ENCODE results near the gene FBXL20. TPM values are rescaled to one million over a fixed set of nuclear protein-coding genes. Genes with fewer than 3 reads are reported as not detected.
A peak's percentile ranks its signal among the peaks of the same experiment; 100 is the strongest.

The FBXL20 gene
- polyA plus RNA-seq, 1 of the 3 experiments (the other 2 are of a cell fraction) = 2.2 TPM

DNA sequence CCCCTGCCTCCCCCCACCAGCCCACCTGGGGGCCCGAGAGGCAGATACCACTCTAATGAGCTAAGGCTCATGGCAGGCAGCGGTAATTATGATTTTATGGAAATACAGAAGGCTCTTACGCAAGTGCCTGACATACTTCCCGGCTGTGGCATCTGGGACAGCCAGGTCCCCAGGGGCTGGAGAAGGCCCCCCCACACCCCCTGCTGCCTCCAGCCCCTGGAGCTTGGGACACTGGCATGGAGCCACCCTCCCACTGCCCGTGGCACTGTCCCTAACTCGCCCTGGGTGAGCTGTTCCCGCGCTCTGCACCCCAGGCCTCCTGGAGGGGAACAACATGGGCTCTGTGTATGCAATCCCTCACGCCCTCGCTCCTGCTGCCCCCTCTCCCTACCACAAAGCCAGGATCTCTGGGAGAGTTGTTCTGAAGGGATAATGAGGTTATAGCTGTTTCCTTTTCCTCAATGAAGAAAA lies 170.3 kb downstream of the FBXL20 start:
- Histone ChIP-seq H3K9me3 (no peaks in the 10 kb centered on the region), H3K4me1 (ENCODE audit: control insufficient read depth in 1 of 2, insufficient read depth in 2 of 2, low read depth in 1 of 2, low read length in 1 of 2) (peaks cover 8 to 18% of the 10 kb centered on the region in 2 experiments; a peak in 2 of 4 replicates), H3K79me2 (ENCODE audit: insufficient read depth) (no peaks in the 10 kb centered on the region), H3K27ac (ENCODE audit: low read depth in 2 of 2, low read length in 1 of 2) (no peak overlapping the region; a peak in 1 of 4 replicates), H2AFZ (ENCODE audit: low read depth) (no peak overlapping the region), H3K4me2 (0 out of 2 replicates have a peak overlapping the region, but pooled peaks have one; percentile 0), H3K9ac (no peak overlapping the region), H3K4me3 (ENCODE audit: low read depth in 2 of 2, low read length in 1 of 2) (no peak overlapping the region), H3F3A (replicated peaks; ENCODE audit: insufficient read depth) (no peaks in the 10 kb centered on the region), H3K27me3 (ENCODE audit: insufficient read depth) (no peaks in the 10 kb centered on the region), H3K36me3 (replicated peaks in 1 of 2; ENCODE audit: control insufficient read depth in 1 of 2, insufficient read depth in 2 of 2, low read length in 1 of 2) (no peaks in the 10 kb centered on the region), H4K20me1 (ENCODE audit: insufficient read depth) (no peaks in the 10 kb centered on the region), H3K9me2 (no peaks in the 10 kb centered on the region)
- 54% methylated on average over 8 of the region's 10 CpGs for WGBS (ENCODE audit: low lambda C conversion rate)
- CTCF ChIA-PET = interaction anchor here (0.6 to 22.6 kb wide), 17 partner anchors 8 to 391 kb away, joined by 3 to 781 read pairs (median 5); partner anchors contain the start of genes CACNB1 and RPL19
- peak; percentile 71 for DNase-seq
- POLR2A ChIA-PET = interaction anchor here (2.4 to 2.9 kb wide), 2 partner anchors 25 to 31 kb away, joined by 11 read pairs; partner anchors contain the start of gene RPL19
- TF ChIP-seq YY1 (IDR thresholded peaks at IDR 0.05; ENCODE audit: low read depth) (no peak), NRF1 (IDR thresholded peaks at IDR 0.05; ENCODE audit: low read depth, low read length) (no peak), RAD21 (IDR thresholded peaks at IDR 0.05; ENCODE audit: low read length) (no peak), SIN3A (IDR thresholded peaks at IDR 0.05; ENCODE audit: borderline replicate concordance, low read depth, low read length) (no peak)
- TF ChIP-seq, protein P1, sequence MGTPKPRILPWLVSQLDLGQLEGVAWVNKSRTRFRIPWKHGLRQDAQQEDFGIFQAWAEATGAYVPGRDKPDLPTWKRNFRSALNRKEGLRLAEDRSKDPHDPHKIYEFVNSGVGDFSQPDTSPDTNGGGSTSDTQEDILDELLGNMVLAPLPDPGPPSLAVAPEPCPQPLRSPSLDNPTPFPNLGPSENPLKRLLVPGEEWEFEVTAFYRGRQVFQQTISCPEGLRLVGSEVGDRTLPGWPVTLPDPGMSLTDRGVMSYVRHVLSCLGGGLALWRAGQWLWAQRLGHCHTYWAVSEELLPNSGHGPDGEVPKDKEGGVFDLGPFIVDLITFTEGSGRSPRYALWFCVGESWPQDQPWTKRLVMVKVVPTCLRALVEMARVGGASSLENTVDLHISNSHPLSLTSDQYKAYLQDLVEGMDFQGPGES (IDR thresholded peaks at IDR 0.05; ENCODE audit: low read depth, low read length) = no peak

- Histone ChIP-seq H3K27ac (ENCODE audit: low read depth in 2 of 2, low read length in 1 of 2) (no peak overlapping the region), H3K9me3 (no peaks in the 10 kb centered on the region), H3K27me3 (ENCODE audit: insufficient read depth) (no peaks in the 10 kb centered on the region), H3F3A (replicated peaks; ENCODE audit: insufficient read depth) (no peaks in the 10 kb centered on the region), H3K79me2 (ENCODE audit: insufficient read depth) (no peaks in the 10 kb centered on the region), H3K9me2 (no peaks in the 10 kb centered on the region), H4K20me1 (ENCODE audit: insufficient read depth) (no peaks in the 10 kb centered on the region), H2AFZ (ENCODE audit: low read depth) (no peak overlapping the region), H3K9ac (no peak overlapping the region), H3K4me2 (no peak overlapping the region), H3K4me1 (ENCODE audit: control insufficient read depth in 1 of 2, insufficient read depth in 2 of 2, low read depth in 1 of 2, low read length in 1 of 2) (peaks cover 8 to 20% of the 10 kb centered on the region in 2 experiments; a peak in 2 of 4 replicates), H3K36me3 (replicated peaks in 1 of 2; ENCODE audit: control insufficient read depth in 1 of 2, insufficient read depth in 2 of 2, low read length in 1 of 2) (no peaks in the 10 kb centered on the region), H3K4me3 (ENCODE audit: low read depth in 2 of 2, low read length in 1 of 2) (no peak overlapping the region)
- TF ChIP-seq NFIC (IDR thresholded peaks at IDR 0.05; ENCODE audit: borderline replicate concordance) (no peak), EP300 (IDR thresholded peaks at IDR 0.05; ENCODE audit: borderline replicate concordance in 1 of 2, low read depth in 1 of 2, low read length in 1 of 2) (no peak)
- ChIA-PET CTCF (interaction anchor here (1.1 to 22.6 kb wide), 6 partner anchors 11 to 392 kb away, joined by 3 to 781 read pairs (median 16); partner anchors contain the start of genes CACNB1 and RPL19), POLR2A (interaction anchor here (2.4 to 2.9 kb wide), 2 partner anchors 24 to 30 kb away, joined by 11 read pairs; partner anchors contain the start of gene RPL19)
- no peak for DNase-seq
- WGBS (ENCODE audit: low lambda C conversion rate) = 52% methylated on average over 1 of the region's 1 CpG
These were observed 171.1 kb downstream of the FBXL20 start for GRCh38 chr17:39230361-39230760.

DNA sequence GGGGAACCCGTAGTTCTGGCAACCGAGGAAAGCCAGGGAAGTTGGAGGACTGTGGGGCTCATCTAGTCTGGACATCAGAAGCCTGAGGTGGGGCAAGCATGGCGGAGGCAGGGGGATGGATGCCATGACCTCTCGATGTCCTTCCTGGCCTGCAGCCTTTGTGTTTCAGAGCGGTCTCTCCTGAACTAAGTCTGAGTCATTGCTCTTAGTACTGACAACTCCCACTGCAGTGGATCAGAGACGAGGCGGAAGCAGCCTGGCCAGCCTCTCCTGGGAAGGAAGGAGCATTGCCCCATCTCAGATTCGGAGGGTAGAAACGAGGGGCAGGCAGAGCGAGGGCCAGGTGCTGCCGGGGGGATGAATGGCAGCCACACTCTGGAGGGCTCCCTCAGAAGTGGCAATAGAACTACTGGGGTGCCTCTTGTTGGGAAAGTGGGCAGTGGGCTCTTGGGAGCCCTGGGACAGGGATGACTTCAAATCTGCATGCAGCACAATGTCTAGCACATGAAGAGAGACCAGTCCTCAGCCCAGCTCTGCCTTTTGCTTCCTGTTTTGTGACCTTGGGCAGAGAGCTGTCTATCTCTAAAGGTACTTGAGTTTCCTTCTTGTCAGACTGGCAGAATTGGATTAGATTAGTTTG lies 172.0 kb downstream of the FBXL20 start:
- H2AFZ ChIP-seq (ENCODE audit: low read depth) = peak overlapping the region; percentile 68

More for the DNA sequence above, 172.0 kb downstream of the FBXL20 start:
- Histone ChIP-seq H3K9me2 (no peaks in the 10 kb centered on the region), H3K79me2 (ENCODE audit: insufficient read depth) (no peaks in the 10 kb centered on the region), H3K9me3 (no peaks in the 10 kb centered on the region), H3K4me1 (ENCODE audit: control insufficient read depth in 1 of 2, insufficient read depth in 2 of 2, low read depth in 1 of 2, low read length in 1 of 2) (peaks cover 8 to 23% of the 10 kb centered on the region in 2 experiments; a peak in 2 of 4 replicates), H3K9ac (no peak overlapping the region), H3F3A (replicated peaks; ENCODE audit: insufficient read depth) (no peaks in the 10 kb centered on the region), H3K27ac (ENCODE audit: low read depth in 2 of 2, low read length in 1 of 2) (no peak overlapping the region), H4K20me1 (ENCODE audit: insufficient read depth) (no peaks in the 10 kb centered on the region), H3K4me3 (ENCODE audit: low read depth in 2 of 2, low read length in 1 of 2) (no peak overlapping the region), H3K27me3 (ENCODE audit: insufficient read depth) (no peaks in the 10 kb centered on the region), H3K4me2 (no peak overlapping the region; the same call in 1 of the 2 replicates), H3K36me3 (replicated peaks in 1 of 2; ENCODE audit: control insufficient read depth in 1 of 2, insufficient read depth in 2 of 2, low read length in 1 of 2) (no peaks in the 10 kb centered on the region)
- WGBS (ENCODE audit: low lambda C conversion rate) = 69% methylated on average over 9 of the region's 11 CpGs
- POLR2A ChIA-PET = no interaction called here
- TF ChIP-seq NFIC (IDR thresholded peaks at IDR 0.05; ENCODE audit: borderline replicate concordance) (no peak), FOSL2 (IDR thresholded peaks at IDR 0.05; ENCODE audit: borderline replicate concordance, low read depth) (peak; percentile 16; the same call in 1 of the 2 replicates)
- DNase-seq = no peak
- CTCF ChIA-PET = interaction anchor here (14.3 to 22.6 kb wide), 2 partner anchors 15 to 27 kb away, joined by 207 to 781 read pairs; partner anchors contain the start of genes CACNB1 and RPL19

Data from SK-N-SH (cell line).